ENCODE measurements around the gene ALS2. TPM values are rescaled to one million over a fixed set of nuclear protein-coding genes. Genes with fewer than 3 reads are reported as not detected.

The ALS2 gene
- total RNA-seq (10 to 100 TPM in 7 of 9 donors, 1 to 10 TPM in 2; 3.1 to 24.3 (median 15.8) TPM), polyA plus RNA-seq (10 to 100 TPM in 1 of 3 donors, 1 to 10 TPM in 2; 6.2 to 15.3 (median 9.9) TPM)
- long read RNA-seq, donor 1, partial matches to known transcripts, result 0 of 2 reads
- long read RNA-seq, donor 1, other reads (novel, unspliced or antisense), result 0 of 2 reads
- long read RNA-seq, donor 2, transcript ALS2-206 (4 exons, 2,677 nt), result major isoform, 5 of 5 reads
- long read RNA-seq, donor 2, partial matches to known transcripts, result 0 of 5 reads
- long read RNA-seq, donor 2, other reads (novel, unspliced or antisense), result 0 of 5 reads
- long read RNA-seq, donor 3, partial matches to known transcripts, result 0 of 2 reads
- long read RNA-seq, donor 3, other reads (novel, unspliced or antisense), result 0 of 2 reads
- long read RNA-seq, donor 4, partial matches to known transcripts, result 1 of 1 reads
- long read RNA-seq, donor 4, other reads (novel, unspliced or antisense), result 0 of 1 reads
- long read RNA-seq, donor 5, full-length matches to known transcripts, result 10 of 20 reads
- long read RNA-seq, donor 5, partial matches to known transcripts, result 3 of 20 reads
- long read RNA-seq, donor 5, other reads (novel, unspliced or antisense), result 7 of 20 reads
- long read RNA-seq, donor 6, partial matches to known transcripts, result 0 of 1 reads
- long read RNA-seq, donor 6, other reads (novel, unspliced or antisense), result 0 of 1 reads
- long read RNA-seq, donor 7, result 0 reads
- long read RNA-seq, donor 8, full-length matches to known transcripts, result 4 of 4 reads
- long read RNA-seq, donor 8, partial matches to known transcripts, result 0 of 4 reads
- long read RNA-seq, donor 8, other reads (novel, unspliced or antisense), result 0 of 4 reads
- long read RNA-seq, donor 9, partial matches to known transcripts, result 0 of 4 reads
- long read RNA-seq, donor 9, other reads (novel, unspliced or antisense), result 0 of 4 reads
- long read RNA-seq, donor 10, full-length matches to known transcripts, result 1 of 1 reads
- long read RNA-seq, donor 10, partial matches to known transcripts, result 0 of 1 reads
- long read RNA-seq, donor 10, other reads (novel, unspliced or antisense), result 0 of 1 reads

DNA sequence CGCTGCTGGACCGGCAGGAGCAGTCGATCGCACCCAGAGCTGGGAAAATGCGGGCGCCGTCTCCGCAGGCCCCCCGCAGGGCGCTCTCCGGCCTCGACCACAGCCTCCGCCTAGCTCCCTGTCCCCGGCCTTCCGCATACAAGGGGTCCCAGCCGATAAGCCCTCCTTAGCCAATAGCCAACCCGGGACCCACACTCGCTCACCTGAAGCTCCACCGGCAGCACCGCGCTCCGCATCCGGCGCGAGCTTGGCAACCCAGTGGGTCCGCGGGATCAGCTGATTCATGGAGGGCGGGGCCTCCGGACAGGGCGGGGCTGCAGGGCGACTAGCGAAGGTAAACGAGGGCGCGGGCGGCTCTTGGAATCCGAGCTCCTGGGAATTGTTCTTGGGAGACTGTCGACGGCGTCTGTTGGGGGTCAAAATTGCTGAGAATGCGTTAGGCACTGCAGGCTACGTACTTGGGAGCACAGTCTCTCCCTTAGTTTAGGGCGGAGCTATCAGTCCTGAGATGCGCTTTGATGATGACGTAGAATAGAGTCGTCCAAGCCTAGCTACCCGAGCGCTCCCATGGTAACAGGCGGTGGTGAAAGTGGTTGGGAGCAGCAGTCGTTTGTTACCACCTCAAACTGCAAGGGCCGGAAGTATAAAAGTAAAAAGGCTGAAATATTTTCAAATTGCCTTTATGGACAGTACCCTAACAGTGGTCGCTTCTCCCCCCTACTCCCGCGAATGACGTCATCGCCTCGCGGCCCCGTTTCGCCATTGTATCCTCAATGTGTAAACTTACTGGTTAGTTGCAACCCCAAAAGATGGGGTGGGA, at the start of gene ALS2:
TSS of gene ALS2 (minus strand) at position 260 of the 820 bp plus-strand sequence. CDS start 12,048 bp downstream, outside the sequence.
- DNase-seq, result peak; percentile 96 to 99 (median 98)
- H3K4me3 ChIP-seq, result peak within 1 kb of the TSS; percentile 61 to 71 (median 64)
- H3K4me1 ChIP-seq (replicated peaks in 1 of 2), result peaks cover 8 to 20% of the 10 kb centered on the region in 2 donors
- no peaks in the 10 kb centered on the region for H3K9me3 ChIP-seq (replicated peaks in 1 of 3)
- no peaks in the 10 kb centered on the region for H3K27me3 ChIP-seq
- no peaks in the 10 kb centered on the region for H3K36me3 ChIP-seq (replicated peaks in 1 of 2)
- H3K27ac ChIP-seq, result peak within 1 kb of the TSS; percentile 22 to 90 (median 74)
- 0 to 1% (median 1%) methylated on average over 34 to 60 of the region's 60 CpGs for WGBS, 4 donors
- intact Hi-C loops (cut with DNase I), result no loop called here
- TF ChIP-seq, protein P1, sequence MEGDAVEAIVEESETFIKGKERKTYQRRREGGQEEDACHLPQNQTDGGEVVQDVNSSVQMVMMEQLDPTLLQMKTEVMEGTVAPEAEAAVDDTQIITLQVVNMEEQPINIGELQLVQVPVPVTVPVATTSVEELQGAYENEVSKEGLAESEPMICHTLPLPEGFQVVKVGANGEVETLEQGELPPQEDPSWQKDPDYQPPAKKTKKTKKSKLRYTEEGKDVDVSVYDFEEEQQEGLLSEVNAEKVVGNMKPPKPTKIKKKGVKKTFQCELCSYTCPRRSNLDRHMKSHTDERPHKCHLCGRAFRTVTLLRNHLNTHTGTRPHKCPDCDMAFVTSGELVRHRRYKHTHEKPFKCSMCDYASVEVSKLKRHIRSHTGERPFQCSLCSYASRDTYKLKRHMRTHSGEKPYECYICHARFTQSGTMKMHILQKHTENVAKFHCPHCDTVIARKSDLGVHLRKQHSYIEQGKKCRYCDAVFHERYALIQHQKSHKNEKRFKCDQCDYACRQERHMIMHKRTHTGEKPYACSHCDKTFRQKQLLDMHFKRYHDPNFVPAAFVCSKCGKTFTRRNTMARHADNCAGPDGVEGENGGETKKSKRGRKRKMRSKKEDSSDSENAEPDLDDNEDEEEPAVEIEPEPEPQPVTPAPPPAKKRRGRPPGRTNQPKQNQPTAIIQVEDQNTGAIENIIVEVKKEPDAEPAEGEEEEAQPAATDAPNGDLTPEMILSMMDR (IDR thresholded peaks at IDR 0.05), result no peak
- peak; percentile 16 to 64 for TF ChIP-seq POLR2A (IDR thresholded peaks at IDR 0.05)

DNA sequence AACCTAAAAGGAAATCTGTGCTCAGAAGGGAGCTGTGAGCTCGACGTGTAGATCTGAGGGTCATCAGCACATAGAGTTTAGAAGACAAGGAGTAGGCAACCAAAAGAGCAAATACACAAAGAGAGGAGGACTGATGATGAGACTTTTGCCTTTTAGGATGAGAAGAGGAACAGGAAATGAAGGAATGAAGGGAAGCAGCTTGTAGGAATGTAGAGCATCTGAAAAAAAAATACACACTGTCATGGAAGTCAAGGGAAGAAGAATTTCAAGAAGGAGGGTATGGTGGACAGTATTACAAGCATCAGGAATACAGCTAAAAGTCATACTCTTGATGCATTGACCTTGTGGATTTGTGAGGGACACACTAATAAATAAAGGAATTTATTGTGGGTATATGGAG, 47.5 kb upstream of the ALS2 start:
- intact Hi-C loops (cut with DNase I), result no loop called here

DNA sequence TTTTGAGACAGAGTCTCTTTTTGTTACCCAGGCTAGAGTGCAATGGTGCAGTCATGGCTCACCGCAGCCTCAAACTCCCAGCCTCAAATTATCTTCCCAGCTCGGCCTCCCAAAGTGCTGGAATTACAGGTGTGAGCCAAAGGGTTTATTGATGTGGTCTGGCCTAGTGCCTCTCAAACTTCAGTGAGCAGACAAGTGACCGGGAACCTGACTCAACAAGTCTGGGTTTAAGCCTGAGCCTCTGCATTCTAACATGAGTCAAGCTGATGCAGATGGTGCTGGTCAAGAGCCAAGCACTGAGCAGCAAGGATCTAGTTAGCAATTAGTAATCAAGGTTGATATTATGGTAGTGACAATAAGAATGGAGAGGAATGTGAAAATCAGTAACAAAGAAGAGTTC, 46.9 kb upstream of the ALS2 start:
- no peak overlapping the region for H3K4me3 ChIP-seq
- no peak for DNase-seq
- H3K27me3 ChIP-seq, result no peaks in the 10 kb centered on the region
- no peaks in the 10 kb centered on the region for H3K4me1 ChIP-seq (replicated peaks in 1 of 2)
- no peak for TF ChIP-seq POLR2A (IDR thresholded peaks at IDR 0.05)
- TF ChIP-seq, protein P1 (IDR thresholded peaks at IDR 0.05), result no peak
- WGBS, 4 donors, result 85 to 97% (median 91%) methylated on average over 3 of the region's 3 CpGs
- intact Hi-C loops (cut with DNase I), result no loop called here
- no peaks in the 10 kb centered on the region for H3K9me3 ChIP-seq (replicated peaks in 1 of 3)
- no peak overlapping the region for H3K27ac ChIP-seq
- no peaks in the 10 kb centered on the region for H3K36me3 ChIP-seq (replicated peaks in 1 of 2)

More for the DNA sequence above, 47.5 kb upstream of the ALS2 start:
- H3K4me3 ChIP-seq, result no peak overlapping the region
- DNase-seq, result no peak
- no peaks in the 10 kb centered on the region for H3K36me3 ChIP-seq (replicated peaks in 1 of 2)
- no peaks in the 10 kb centered on the region for H3K9me3 ChIP-seq (replicated peaks in 1 of 3)
- no peaks in the 10 kb centered on the region for H3K27me3 ChIP-seq
- H3K27ac ChIP-seq, result no peak overlapping the region
- 75 to 92% (median 86%) methylated on average over 2 of the region's 2 CpGs for WGBS, 4 donors
- TF ChIP-seq, protein P1 (IDR thresholded peaks at IDR 0.05), result no peak
- no peak for TF ChIP-seq POLR2A (IDR thresholded peaks at IDR 0.05)
- H3K4me1 ChIP-seq (replicated peaks in 1 of 2), result no peaks in the 10 kb centered on the region
